NCI-H1048 (cell line): Measurements from ENCODE around the gene GALNT2.

Experiments used
- DNase-seq: peaks from one replicate; lab custom pipeline; 2025; lab: John Stamatoyannopoulos, UW

Gene GALNT2

GRCh38 chr1:230050973-230051735, 15.9 kb upstream of the GALNT2 start:
- no peak for DNase-seq

- DNase-seq: no peak
Observed at GRCh38 chr1:230052018-230052417, 15.0 kb upstream of the GALNT2 start.

GRCh38 chr1:230052665-230053064, 14.4 kb upstream of the GALNT2 start:
- no peak for DNase-seq

- DNase-seq: no peak
Observed at GRCh38 chr1:230054092-230054749, 12.8 kb upstream of the GALNT2 start.

GRCh38 chr1:230056098-230056497, 10.9 kb upstream of the GALNT2 start:
- DNase-seq: no peak

GRCh38 chr1:230057100-230057499, 9.9 kb upstream of the GALNT2 start:
- DNase-seq: no peak

- DNase-seq: no peak
Observed at GRCh38 chr1:230057681-230058565, 9.1 kb upstream of the GALNT2 start.

GRCh38 chr1:230058626-230059025, 8.4 kb upstream of the GALNT2 start:
- DNase-seq: no peak

- no peak for DNase-seq
Observed at GRCh38 chr1:230061801-230062200, 5.2 kb upstream of the GALNT2 start.

- no peak for DNase-seq
Observed at GRCh38 chr1:230062521-230062920, 4.5 kb upstream of the GALNT2 start.

GRCh38 chr1:230064283-230064682, 2.8 kb upstream of the GALNT2 start:
- no peak for DNase-seq

- no peak for DNase-seq
Observed at GRCh38 chr1:230065161-230065560, 1.9 kb upstream of the GALNT2 start.

GRCh38 chr1:230065571-230065970, 1.5 kb upstream of the GALNT2 start:
- no peak for DNase-seq

- no peak for DNase-seq
Observed at GRCh38 chr1:230066031-230066430, 1.0 kb upstream of the GALNT2 start.

- no peak for DNase-seq
Observed at GRCh38 chr1:230067419-230067870, 407 bp downstream of the GALNT2 start.

- DNase-seq: no peak
Observed at GRCh38 chr1:230067871-230068620, 1.0 kb downstream of the GALNT2 start.

GRCh38 chr1:230068621-230068873, 1.5 kb downstream of the GALNT2 start:
- DNase-seq: no peak

GRCh38 chr1:230068952-230069684, 2.1 kb downstream of the GALNT2 start:
- DNase-seq: no peak

GRCh38 chr1:230069796-230070195, 2.8 kb downstream of the GALNT2 start:
- DNase-seq: no peak

GRCh38 chr1:230070321-230071208, 3.5 kb downstream of the GALNT2 start:
- DNase-seq: no peak
